RWPE1 (cell line): ENCODE results near the gene DACH1.

Source experiments
- CTCF ChIA-PET: fragments of 350-600 bp; sonication (Branson Sonifier 250); formaldehyde crosslinking; extraction: SDS; loops from one replicate; lab custom pipeline; 2021; lab: Yijun Ruan, JAX
- POLR2A ChIA-PET: fragments of 400-600 bp; formaldehyde crosslinking; extraction: SDS; loops from one replicate; lab custom pipeline; 2020; ENCODE audit warnings: antibody characterized with exemption; ENCODE audit not compliant: low non-redundant PET; lab: Yijun Ruan, JAX
- DNase-seq: peaks from one replicate; pipeline ENCODE4 v3.0.0; 2012; ENCODE audit warnings: low spot score
- H3K27ac ChIP-seq: fragments of 450-650 bp; 2 replicates; pipeline ENCODE4 v1.5.1; 2017
- TF ChIP-seq, protein P1 (sequence below): fragments of 450-650 bp; conservative IDR thresholded peaks from 2 replicates; pipeline ENCODE4 v1.5.1; 2017; ENCODE audit warnings: low read depth, mild to moderate bottlenecking

Gene DACH1

DNA sequence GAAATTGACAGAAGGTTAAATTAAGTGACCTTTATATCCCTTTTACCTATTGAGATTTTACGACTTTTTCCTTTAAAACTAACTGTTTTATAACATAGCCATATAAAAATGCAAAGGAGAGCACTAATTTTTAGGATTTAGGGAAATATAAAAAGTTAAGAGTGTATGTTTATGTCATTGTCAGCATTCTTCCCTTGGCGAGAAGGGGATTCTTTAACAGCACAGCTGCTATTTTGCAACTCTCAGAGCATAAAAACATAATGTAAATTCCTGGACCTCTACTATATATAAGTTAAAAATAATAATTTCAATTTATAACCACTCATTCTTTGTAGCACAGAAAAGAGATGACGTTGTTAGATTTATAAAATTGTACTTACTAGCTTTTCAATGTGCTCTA is 363.2 kb downstream of the DACH1 start:
- CTCF ChIA-PET = no interaction called here
- H3K27ac ChIP-seq = no peak overlapping the region

GRCh38 chr13:71499944-71500514 is 367.0 kb downstream of the DACH1 start:
- H3K27ac ChIP-seq = no peak overlapping the region
- TF ChIP-seq, protein P1, sequence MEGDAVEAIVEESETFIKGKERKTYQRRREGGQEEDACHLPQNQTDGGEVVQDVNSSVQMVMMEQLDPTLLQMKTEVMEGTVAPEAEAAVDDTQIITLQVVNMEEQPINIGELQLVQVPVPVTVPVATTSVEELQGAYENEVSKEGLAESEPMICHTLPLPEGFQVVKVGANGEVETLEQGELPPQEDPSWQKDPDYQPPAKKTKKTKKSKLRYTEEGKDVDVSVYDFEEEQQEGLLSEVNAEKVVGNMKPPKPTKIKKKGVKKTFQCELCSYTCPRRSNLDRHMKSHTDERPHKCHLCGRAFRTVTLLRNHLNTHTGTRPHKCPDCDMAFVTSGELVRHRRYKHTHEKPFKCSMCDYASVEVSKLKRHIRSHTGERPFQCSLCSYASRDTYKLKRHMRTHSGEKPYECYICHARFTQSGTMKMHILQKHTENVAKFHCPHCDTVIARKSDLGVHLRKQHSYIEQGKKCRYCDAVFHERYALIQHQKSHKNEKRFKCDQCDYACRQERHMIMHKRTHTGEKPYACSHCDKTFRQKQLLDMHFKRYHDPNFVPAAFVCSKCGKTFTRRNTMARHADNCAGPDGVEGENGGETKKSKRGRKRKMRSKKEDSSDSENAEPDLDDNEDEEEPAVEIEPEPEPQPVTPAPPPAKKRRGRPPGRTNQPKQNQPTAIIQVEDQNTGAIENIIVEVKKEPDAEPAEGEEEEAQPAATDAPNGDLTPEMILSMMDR = no peak
- DNase-seq = no peak
- ChIA-PET POLR2A (no interaction called here), CTCF (interaction anchor here (0.7 kb wide), 1 partner anchor 208 kb away, joined by 3 read pairs; no protein-coding TSS in a partner anchor)

More for the DNA sequence above, 363.2 kb downstream of the DACH1 start:
- TF ChIP-seq, protein P1 = no peak
- no peak for DNase-seq
- POLR2A ChIA-PET = no interaction called here

GRCh38 chr13:71499235-71499634 is 367.8 kb downstream of the DACH1 start:
- H3K27ac ChIP-seq = no peak overlapping the region
- TF ChIP-seq, protein P1 = no peak
- ChIA-PET CTCF (interaction anchor here (0.7 kb wide), 1 partner anchor 209 kb away, joined by 3 read pairs; no protein-coding TSS in a partner anchor), POLR2A (no interaction called here)
- no peak for DNase-seq

GRCh38 chr13:71493189-71493588 is 373.8 kb downstream of the DACH1 start:
- CTCF ChIA-PET = no interaction called here
- TF ChIP-seq, protein P1 = no peak
- POLR2A ChIA-PET = no interaction called here
- H3K27ac ChIP-seq = no peak overlapping the region
- no peak for DNase-seq

GRCh38 chr13:71492346-71492871 is 374.6 kb downstream of the DACH1 start:
- ChIA-PET CTCF (interaction anchor here (0.6 kb wide), 2 partner anchors 622 to 1247 kb away, joined by 3 to 8 read pairs; no protein-coding TSS in a partner anchor), POLR2A (no interaction called here)
- DNase-seq = no peak
- TF ChIP-seq, protein P1 = no peak
- no peak overlapping the region for H3K27ac ChIP-seq

GRCh38 chr13:71491010-71491409 is 376.0 kb downstream of the DACH1 start:
- ChIA-PET CTCF (no interaction called here), POLR2A (no interaction called here)
- TF ChIP-seq, protein P1 = no peak

More at GRCh38 chr13:71491010-71491409, 376.0 kb downstream of the DACH1 start:
- H3K27ac ChIP-seq = no peak overlapping the region
- DNase-seq = no peak
